Pancreas (tissue), 10 donors: ENCODE results near the gene URB1. TPM values are rescaled to one million over a fixed set of nuclear protein-coding genes. Genes with fewer than 3 reads are reported as not detected.

ENCODE experiments used
- ATAC-seq, 4 donors: fragments of 200-7000 bp; cut with Tn5 transposase; one replicate each; pipeline versions ENCODE4 v1.8.0 to v1.9.1; 2020; ENCODE audit warnings: mild to moderate bottlenecking in 4 of 4, moderate library complexity in 4 of 4
- DNase-seq, 6 donors: peaks; one replicate each; pipeline ENCODE4 v3.0.0-alpha.2; 2020
- FAIRE-seq: peaks from 2 replicates; lab custom pipeline; 2012; peaks lifted over from hg19 to GRCh38; lab: Jason Lieb, UNC
- H3K27ac ChIP-seq, 4 donors: fragments of 200-600 bp; sonication (generic); 1 replicate in 3 of 4; 2 replicates in 1 of 4; pipeline versions ENCODE4 v1.5.0 to v1.8.0; 2020
- H3K27me3 ChIP-seq, 4 donors: fragments of 200-600 bp; one replicate each; pipeline ENCODE4 v1.8.0; 2021
- H3K36me3 ChIP-seq, 3 donors: fragments of 200-600 bp; sonication (generic) in 1 of 3; one replicate each; pipeline versions ENCODE4 v1.5.0 to v1.8.0; 2020 to 2021
- H3K4me1 ChIP-seq, 3 donors: fragments of 200-600 bp; one replicate each; pipeline ENCODE4 v1.8.0; 2021
- H3K4me3 ChIP-seq, 4 donors: fragments of 200-600 bp; sonication (generic) in 2 of 4; one replicate each; pipeline versions ENCODE4 v1.5.0 to v1.8.0; 2020 to 2021
- H3K9me3 ChIP-seq, 4 donors: fragments of 200-600 bp; one replicate each; pipeline ENCODE4 v1.8.0; 2021
- CTCF ChIP-seq, 4 donors: fragments of 200-600 bp; sonication (generic) in 3 of 4; IDR thresholded peaks; one replicate each; pipeline versions ENCODE4 v1.5.0 to v1.8.0; 2021; ENCODE audit warnings: antibody characterized with exemption in 4 of 4
- WGBS, 2 donors: extraction: QIAGEN DNeasy Blood & Tissue Kit; methylation state at CpG; one replicate each; pipeline ENCODE4 v1.1.7; 2013; 5-methylcytosine and 5-hydroxymethylcytosine counted together
- intact Hi-C, 3 donors: fragments of 100-400 bp; cut with DNase I; formaldehyde crosslinking; loops; one replicate each; pipeline versions ENCODE4 v1.11.1 to v1.14.2; 2022
- polyA plus RNA-seq, 2 donors: library from polyadenylated mRNA; stranded (reverse); fragments of 200-250 nt; gene quantifications; one replicate each; pipeline ENCODE4 v1.2.3, GENCODE V29; 2013
- total RNA-seq, 6 donors: library from RNA; stranded (reverse); fragmentation: NEBNext Ultra II Directional in 4 of 6; extraction: Animal tissue kit (Norgen Biotek cat#: 25700) in 4 of 6; gene quantifications; one replicate each; pipeline versions ENCODE4 v1.2.1 to v1.2.4, GENCODE V29; 2021 to 2023
- donor health status: healthy with polysubstance abuse.
- donor health status: DM: no; HTN: no; CAD: no; lungs with moderate emphysema.
- donor health status: DM: no; HTN: no; CAD: no.
- donor health status: control.
- donor health status: control.
- donor health status: Bipolar disorder and iron deficiency.
- donor health status: DM: yes; HTN: yes; CAD: no.
- donor health status: DM: no; HTN: no; CAD: no.
- donor health status: DM: no; HTN: no; CAD: no.
- donor health status: DM: yes; HTN: yes; CAD: no.

URB1 gene
- total and polyA plus RNA-seq, 8 donors, result 2.9 to 11.0 (median 7.3) TPM

- TF ChIP-seq CTCF (IDR thresholded peaks at IDR 0.05), result no peak
- no peak for ATAC-seq
- intact Hi-C loops, result no loop called here
- H3K9me3 ChIP-seq, result no peaks in the 10 kb centered on the region
- no peak for FAIRE-seq
- WGBS, 2 donors, result 80 to 84% methylated on average over 9 of the region's 9 CpGs
- no peak overlapping the region for H3K4me3 ChIP-seq
- peaks cover 0 to 80% (median 45%) of the 10 kb centered on the region in 3 donors for H3K36me3 ChIP-seq
- H3K4me1 ChIP-seq, result no peaks in the 10 kb centered on the region
- no peaks in the 10 kb centered on the region for H3K27me3 ChIP-seq
- H3K27ac ChIP-seq, result no peak overlapping the region
- DNase-seq, result no peak
Observed at GRCh38 chr21:32317726-32318125, 75.1 kb downstream of the URB1 start.

- FAIRE-seq, result no peak
- Histone ChIP-seq H3K36me3 (peaks cover 0 to 75% (median 36%) of the 10 kb centered on the region in 3 donors), H3K4me3 (no peak overlapping the region), H3K4me1 (no peaks in the 10 kb centered on the region), H3K9me3 (no peaks in the 10 kb centered on the region), H3K27ac (no peak overlapping the region), H3K27me3 (no peaks in the 10 kb centered on the region)
- intact Hi-C loops, result no loop called here
- no peak for ATAC-seq
- no peak for TF ChIP-seq CTCF (IDR thresholded peaks at IDR 0.05)
- DNase-seq, result no peak
- WGBS, 2 donors, result 93 to 95% methylated on average over 22 of the region's 22 CpGs
Observed at GRCh38 chr21:32316361-32317215, 76.2 kb downstream of the URB1 start.

- Histone ChIP-seq H3K27me3 (no peaks in the 10 kb centered on the region), H3K9me3 (no peaks in the 10 kb centered on the region), H3K4me3 (no peak overlapping the region), H3K27ac (no peak overlapping the region), H3K4me1 (no peaks in the 10 kb centered on the region), H3K36me3 (peaks cover 0 to 66% (median 29%) of the 10 kb centered on the region in 3 donors)
- ATAC-seq (no peak), DNase-seq (peak in 1 of 6 donors; percentile 6), FAIRE-seq (no peak)
- 87 to 89% methylated on average over 14 of the region's 14 CpGs for WGBS, 2 donors
- intact Hi-C loops, result no loop called here
- no peak for TF ChIP-seq CTCF (IDR thresholded peaks at IDR 0.05)
Observed at GRCh38 chr21:32315511-32316281, 77.1 kb downstream of the URB1 start.

- H3K36me3 ChIP-seq, result peaks cover 0 to 58% (median 20%) of the 10 kb centered on the region in 3 donors
- FAIRE-seq, result no peak
- 91 to 93% methylated on average over 16 of the region's 16 CpGs for WGBS, 2 donors
Observed at GRCh38 chr21:32314806-32315205, 78.0 kb downstream of the URB1 start.

More at GRCh38 chr21:32314806-32315205, 78.0 kb downstream of the URB1 start:
- no peak for TF ChIP-seq CTCF (IDR thresholded peaks at IDR 0.05)
- ATAC-seq (no peak), DNase-seq (peak in 1 of 6 donors; percentile 3)
- no peaks in the 10 kb centered on the region for H3K4me1 ChIP-seq
- H3K27me3 ChIP-seq, result no peaks in the 10 kb centered on the region
- no peak overlapping the region for H3K4me3 ChIP-seq
- no peaks in the 10 kb centered on the region for H3K9me3 ChIP-seq
- intact Hi-C loops, result no loop called here
- H3K27ac ChIP-seq, result no peak overlapping the region
